ENCODE data around the gene HSD11B1. TPM values are rescaled to one million over a fixed set of nuclear protein-coding genes. Genes with fewer than 3 reads are reported as not detected.
"Not testable (repeated sequence)": the region's sequence is repeated elsewhere in the genome, so short reads cannot be mapped to it uniquely, and the experiment has no call there.

The HSD11B1 gene
- total and polyA plus RNA-seq, 12 donors: 0.59 to 15.7 (median 3.0) TPM

GRCh38 chr1:209696673-209697072 lies 8.0 kb upstream of the HSD11B1 start:
- H3K27me3 ChIP-seq: no peaks in the 10 kb centered on the region
- peak in 1 of 8 donors; percentile 38 for ATAC-seq

GRCh38 chr1:209697126-209697525 lies 7.5 kb upstream of the HSD11B1 start:
- intact Hi-C loops (cut with DNase I): loop anchor here in 2 of 10 donors (5.0 to 10.0 kb wide), 3 partner anchors 48 to 120 kb away; no protein-coding TSS in a partner anchor
- no peak for TF ChIP-seq CTCF (IDR thresholded peaks at IDR 0.05)
- H3K27me3 ChIP-seq: no peaks in the 10 kb centered on the region
- H3K4me1 ChIP-seq: peaks cover 0 to 20% (median 7%) of the 10 kb centered on the region in 9 donors
- H3K27ac ChIP-seq: no peak overlapping the region
- no peak overlapping the region for H3K4me3 ChIP-seq
- H3K9me3 ChIP-seq: no peaks in the 10 kb centered on the region
- WGBS, 2 donors: 81% methylated on average over 3 of the region's 3 CpGs
- H3K36me3 ChIP-seq: no peaks in the 10 kb centered on the region
- ATAC-seq: peak in 2 of 8 donors; percentile 29 to 41
- DNase-seq: no peak

More at GRCh38 chr1:209696673-209697072, 8.0 kb upstream of the HSD11B1 start:
- Histone ChIP-seq H3K36me3 (no peaks in the 10 kb centered on the region), H3K27ac (no peak overlapping the region), H3K9me3 (no peaks in the 10 kb centered on the region), H3K4me3 (no peak overlapping the region), H3K4me1 (peaks cover 0 to 23% (median 7%) of the 10 kb centered on the region in 9 donors)
- DNase-seq: no peak
- no peak for TF ChIP-seq CTCF (IDR thresholded peaks at IDR 0.05)
- intact Hi-C loops (cut with DNase I): loop anchor here in 2 of 10 donors (5.0 to 10.0 kb wide), 3 partner anchors 48 to 119 kb away; no protein-coding TSS in a partner anchor

- H3K4me3 ChIP-seq; H3K27me3 ChIP-seq; H3K36me3 ChIP-seq; DNase-seq; H3K27ac ChIP-seq; H3K9me3 ChIP-seq; ATAC-seq; intact Hi-C loops (cut with DNase I): not testable (repeated sequence)
- peaks cover 3 to 27% (median 18%) of the 10 kb centered on the region in 9 donors for H3K4me1 ChIP-seq
Observed at GRCh38 chr1:209700686-209701085, 4.0 kb upstream of the HSD11B1 start.

DNA sequence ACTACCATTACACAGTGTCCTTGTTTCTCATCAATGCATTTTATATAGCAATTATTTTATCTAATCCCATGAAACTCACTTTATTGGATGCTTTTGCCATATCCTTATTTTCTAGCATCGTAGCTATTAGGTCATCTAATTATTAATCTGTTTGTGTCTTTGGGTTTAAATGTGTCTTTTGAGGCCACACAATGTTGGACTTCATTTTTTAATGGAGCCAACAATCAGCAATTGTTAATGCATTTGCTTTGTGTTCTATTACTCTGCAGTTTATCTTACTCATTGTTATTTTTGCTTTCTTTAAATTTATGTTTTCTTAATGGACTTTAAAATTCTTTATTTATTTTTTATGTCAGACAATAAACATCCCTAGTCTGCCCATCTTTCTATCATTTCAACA lies 1.8 kb upstream of the HSD11B1 start:
- H3K27ac ChIP-seq: no peak overlapping the region
- WGBS, 2 donors: 72 to 86% methylated on average over 1 of the region's 1 CpG
- DNase-seq: no peak
- no peaks in the 10 kb centered on the region for H3K9me3 ChIP-seq
- no peak overlapping the region for H3K4me3 ChIP-seq
- intact Hi-C loops (cut with DNase I): no loop called here
- ATAC-seq: no peak
- H3K4me1 ChIP-seq: peaks cover 3 to 24% (median 12%) of the 10 kb centered on the region in 9 donors
- no peaks in the 10 kb centered on the region for H3K27me3 ChIP-seq
- no peak for TF ChIP-seq CTCF (IDR thresholded peaks at IDR 0.05)
- H3K36me3 ChIP-seq: no peaks in the 10 kb centered on the region

GRCh38 chr1:209703834-209704504 lies 677 bp upstream of the HSD11B1 start:
- ATAC-seq (peak in 2 of 8 donors; percentile 6 to 46), DNase-seq (no peak)
- Histone ChIP-seq H3K4me1 (peaks cover 3 to 24% (median 12%) of the 10 kb centered on the region in 9 donors), H3K9me3 (no peaks in the 10 kb centered on the region), H3K27me3 (no peaks in the 10 kb centered on the region), H3K27ac (no peak overlapping the region), H3K4me3 (no peak overlapping the region), H3K36me3 (no peaks in the 10 kb centered on the region)
- 42 to 53% methylated on average over 6 of the region's 6 CpGs for whole genome bisulfite sequencing, 2 donors
- intact Hi-C loops (cut with DNase I): no loop called here
- no peak for TF ChIP-seq CTCF (IDR thresholded peaks at IDR 0.05)
